Effector memory CD4-positive, alpha-beta T cell (primary cell): ENCODE results near the gene PPP1R12B.
"Not testable (repeated sequence)": the region's sequence is repeated elsewhere in the genome, so short reads cannot be mapped to it uniquely, and the experiment has no call there.

Experiments used
- DNase-seq, 3 donors: peaks; one replicate each; pipeline ENCODE4 v3.0.0-alpha.2; 2020
- H3K27ac ChIP-seq: 2 replicates; pipeline ENCODE4 v1.7.0; 2013; ENCODE audit warnings: mild to moderate bottlenecking, low read length, moderate library complexity; ENCODE audit not compliant: insufficient read depth, poor library complexity, severe bottlenecking
- H3K27me3 ChIP-seq: replicated peaks from 2 replicates; pipeline ENCODE4 v1.7.0; 2013; ENCODE audit warnings: mild to moderate bottlenecking, low read length; ENCODE audit not compliant: insufficient read depth, control insufficient read depth, poor library complexity, severe bottlenecking
- H3K36me3 ChIP-seq: 2 replicates; pipeline ENCODE4 v1.7.0; 2013; ENCODE audit warnings: mild to moderate bottlenecking, low read length, moderate library complexity; ENCODE audit not compliant: control insufficient read depth, insufficient read depth
- H3K4me1 ChIP-seq: 2 replicates; pipeline ENCODE4 v1.7.0; 2013; ENCODE audit warnings: low read length, mild to moderate bottlenecking; ENCODE audit not compliant: control insufficient read depth, insufficient read depth, poor library complexity, severe bottlenecking
- H3K4me3 ChIP-seq: 2 replicates; pipeline ENCODE4 v1.7.0; 2013; ENCODE audit warnings: low read length, low read depth, mild to moderate bottlenecking; ENCODE audit not compliant: insufficient read depth, poor library complexity, severe bottlenecking
- H3K9me3 ChIP-seq: 2 replicates; pipeline ENCODE4 v1.7.0; 2013; ENCODE audit warnings: mild to moderate bottlenecking, low read length, moderate library complexity; ENCODE audit not compliant: control insufficient read depth

PPP1R12B gene

GRCh38 chr1:202520129-202520856 lies 171.8 kb downstream of the PPP1R12B start:
- not testable (repeated sequence) for H3K27me3 ChIP-seq, H3K4me3 ChIP-seq, H3K36me3 ChIP-seq, H3K9me3 ChIP-seq, DNase-seq, H3K4me1 ChIP-seq, H3K27ac ChIP-seq

- H3K9me3 ChIP-seq, H3K36me3 ChIP-seq, DNase-seq, H3K27me3 ChIP-seq, H3K4me3 ChIP-seq, H3K4me1 ChIP-seq, H3K27ac ChIP-seq: not testable (repeated sequence)
Observed at GRCh38 chr1:202520857-202521216, 172.3 kb downstream of the PPP1R12B start.

- not testable (repeated sequence) for H3K9me3 ChIP-seq, H3K36me3 ChIP-seq, H3K4me3 ChIP-seq, H3K4me1 ChIP-seq, H3K27ac ChIP-seq, H3K27me3 ChIP-seq, DNase-seq
Observed at GRCh38 chr1:202521484-202521883, 173.0 kb downstream of the PPP1R12B start.

- Histone ChIP-seq H3K27ac (no peak overlapping the region), H3K4me1 (no peaks in the 10 kb centered on the region), H3K9me3 (no peaks in the 10 kb centered on the region), H3K27me3 (no peaks in the 10 kb centered on the region), H3K36me3 (no peaks in the 10 kb centered on the region), H3K4me3 (no peak overlapping the region)
- DNase-seq: no peak
Observed at GRCh38 chr1:202521886-202522285, 173.4 kb downstream of the PPP1R12B start.

GRCh38 chr1:202526056-202526455 lies 177.6 kb downstream of the PPP1R12B start:
- not testable (repeated sequence) for DNase-seq, H3K27me3 ChIP-seq, H3K36me3 ChIP-seq, H3K9me3 ChIP-seq, H3K27ac ChIP-seq, H3K4me1 ChIP-seq, H3K4me3 ChIP-seq

- H3K4me1 ChIP-seq, H3K36me3 ChIP-seq, H3K27ac ChIP-seq, H3K27me3 ChIP-seq, DNase-seq, H3K4me3 ChIP-seq, H3K9me3 ChIP-seq: not testable (repeated sequence)
Observed at GRCh38 chr1:202528096-202528722, 179.7 kb downstream of the PPP1R12B start.

GRCh38 chr1:202530686-202531085 lies 182.2 kb downstream of the PPP1R12B start:
- not testable (repeated sequence) for H3K27me3 ChIP-seq, H3K9me3 ChIP-seq, H3K27ac ChIP-seq, H3K4me3 ChIP-seq, H3K36me3 ChIP-seq, DNase-seq, H3K4me1 ChIP-seq

- no peak for DNase-seq
- no peaks in the 10 kb centered on the region for H3K4me1 ChIP-seq
- no peak overlapping the region for H3K4me3 ChIP-seq
- H3K27ac ChIP-seq: no peak overlapping the region
- no peaks in the 10 kb centered on the region for H3K36me3 ChIP-seq
- H3K9me3 ChIP-seq: no peaks in the 10 kb centered on the region
- H3K27me3 ChIP-seq: no peaks in the 10 kb centered on the region
Observed at GRCh38 chr1:202531472-202531811, 182.9 kb downstream of the PPP1R12B start.

GRCh38 chr1:202531812-202532616 lies 183.5 kb downstream of the PPP1R12B start:
- DNase-seq, H3K36me3 ChIP-seq, H3K9me3 ChIP-seq, H3K27ac ChIP-seq, H3K27me3 ChIP-seq, H3K4me1 ChIP-seq, H3K4me3 ChIP-seq: not testable (repeated sequence)

GRCh38 chr1:202539166-202539574 lies 190.7 kb downstream of the PPP1R12B start:
- not testable (repeated sequence) for H3K27ac ChIP-seq, H3K4me3 ChIP-seq, H3K27me3 ChIP-seq, H3K9me3 ChIP-seq, H3K36me3 ChIP-seq, DNase-seq, H3K4me1 ChIP-seq
